Immature natural killer cell (primary cell): Measurements from ENCODE around the gene SHISA9. TPM values are rescaled to one million over a fixed set of nuclear protein-coding genes. Genes with fewer than 3 reads are reported as not detected.

ENCODE experiments used
- DNase-seq, 3 donors: peaks; one replicate each; pipeline ENCODE4 v3.0.0; 2022; ENCODE audit warnings: mixed read lengths in 1 of 3
- H3K27ac Mint-ChIP-seq, 6 donors: one replicate each; pipeline ENCODE4 v1.8.0; 2020; ENCODE audit warnings: mixed read lengths in 6 of 6, mild to moderate bottlenecking in 5 of 6, inconsistent platforms in 4 of 6, moderate library complexity in 3 of 6
- H3K27me3 Mint-ChIP-seq, 3 donors: one replicate each; pipeline ENCODE4 v1.8.0; 2020 to 2021; ENCODE audit warnings: low read depth in 3 of 3, mild to moderate bottlenecking in 3 of 3, mixed read lengths in 3 of 3, moderate library complexity in 3 of 3, inconsistent platforms in 1 of 3
- H3K36me3 Mint-ChIP-seq, 3 donors: one replicate each; pipeline ENCODE4 v1.8.0; 2020; ENCODE audit warnings: mixed read lengths in 3 of 3, inconsistent platforms in 2 of 3, mild to moderate bottlenecking in 2 of 3
- H3K4me1 Mint-ChIP-seq, 2 donors: one replicate each; pipeline ENCODE4 v1.8.0; 2020; ENCODE audit warnings: inconsistent platforms in 2 of 2, mild to moderate bottlenecking in 2 of 2, mixed read lengths in 2 of 2, moderate library complexity in 1 of 2
- H3K4me3 Mint-ChIP-seq, 5 donors: one replicate each; pipeline ENCODE4 v1.8.0; 2020; ENCODE audit warnings: mild to moderate bottlenecking in 5 of 5, mixed read lengths in 5 of 5, inconsistent platforms in 3 of 5, moderate library complexity in 3 of 5
- H3K9me3 Mint-ChIP-seq, 6 donors: one replicate each; pipeline ENCODE4 v1.8.0; 2020; ENCODE audit warnings: mild to moderate bottlenecking in 6 of 6, mixed read lengths in 6 of 6, inconsistent platforms in 4 of 6, moderate library complexity in 3 of 6
- polyA plus RNA-seq, 3 donors: library from polyadenylated mRNA; unstranded; fragments of 300-500 nt; fragmentation: Illumina TruSeq; gene quantifications; one replicate each; pipeline ENCODE4 v1.2.3, GENCODE V29; 2021

The SHISA9 gene
- polyA plus RNA-seq, 3 donors from 2014 or later: not detected

DNA sequence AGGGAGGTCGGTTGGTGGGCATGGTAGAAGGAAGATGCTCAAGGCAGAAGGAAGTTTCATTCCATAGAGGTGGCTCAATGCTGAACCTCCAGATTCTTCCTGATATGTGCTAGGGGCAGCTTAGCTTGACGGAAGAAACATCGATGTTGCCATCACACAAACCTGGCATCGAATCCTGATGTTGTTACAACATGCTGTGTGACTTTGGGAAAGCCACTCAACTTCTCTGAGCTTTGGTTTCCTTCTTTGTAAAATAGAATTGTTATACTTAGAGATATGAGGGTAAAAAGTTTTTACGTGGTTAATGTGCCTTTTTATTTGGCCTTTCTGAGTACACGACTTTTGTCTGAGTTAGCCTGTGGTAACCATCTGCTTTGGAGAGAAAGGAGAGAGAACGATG, 287.9 kb downstream of the SHISA9 start:
- DNase-seq: no peak
- Mint-ChIP-seq H3K36me3 (no peaks in the 10 kb centered on the region), H3K27ac (no peak overlapping the region), H3K4me3 (no peak overlapping the region), H3K27me3 (peaks cover 0 to 3% (median 0%) of the 10 kb centered on the region in 3 donors), H3K4me1 (no peaks in the 10 kb centered on the region), H3K9me3 (peaks cover 0 to 8% (median 0%) of the 10 kb centered on the region in 6 donors)

DNA sequence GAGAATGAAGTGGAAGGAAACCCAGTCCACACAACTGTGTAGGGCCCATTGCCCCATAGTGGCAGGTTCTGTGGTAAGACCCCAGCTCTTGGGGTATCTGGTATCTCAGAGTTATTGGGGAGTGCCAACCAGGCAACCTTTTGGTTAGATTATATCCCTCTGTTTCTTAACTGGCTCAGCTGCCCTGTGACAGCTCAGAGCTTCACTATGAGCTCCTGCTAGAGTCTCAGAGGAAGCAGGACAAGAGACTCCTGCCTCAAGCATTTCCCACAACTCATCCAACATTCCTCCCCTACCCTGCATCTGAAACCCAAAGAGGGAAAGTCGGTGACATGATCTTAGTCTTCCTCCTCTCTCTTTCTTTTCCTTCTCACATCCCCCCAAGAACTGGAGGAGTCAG, 292.3 kb downstream of the SHISA9 start:
- Mint-ChIP-seq H3K27ac (no peak overlapping the region), H3K4me3 (no peak overlapping the region), H3K4me1 (no peaks in the 10 kb centered on the region), H3K9me3 (peaks cover 0 to 8% (median 1%) of the 10 kb centered on the region in 6 donors), H3K27me3 (peaks cover 0 to 4% (median 0%) of the 10 kb centered on the region in 3 donors), H3K36me3 (no peaks in the 10 kb centered on the region)
- no peak for DNase-seq

DNA sequence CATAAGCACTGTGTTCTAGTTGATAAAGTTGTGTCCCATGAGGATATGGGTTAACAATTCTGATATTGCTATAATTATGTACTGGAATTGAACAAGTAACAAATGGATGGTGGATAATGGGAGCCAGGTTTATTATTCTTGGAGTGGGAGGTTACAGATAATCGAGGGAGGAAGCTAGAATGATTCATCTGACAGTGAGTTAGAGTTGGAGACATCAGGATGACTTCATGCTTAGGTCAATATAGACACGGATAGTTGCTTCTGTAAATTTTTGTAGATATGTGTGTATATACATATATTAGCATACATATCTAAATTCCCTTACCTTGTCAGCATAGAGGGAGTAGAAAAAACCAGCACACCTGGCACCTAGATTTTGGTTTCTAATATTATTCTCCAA, 293.4 kb downstream of the SHISA9 start:
- no peak overlapping the region for H3K27ac Mint-ChIP-seq
- H3K9me3 Mint-ChIP-seq: peaks cover 0 to 3% (median 1%) of the 10 kb centered on the region in 6 donors
- H3K36me3 Mint-ChIP-seq: no peaks in the 10 kb centered on the region
- H3K4me1 Mint-ChIP-seq: no peaks in the 10 kb centered on the region
- H3K27me3 Mint-ChIP-seq: peaks cover 0 to 3% (median 0%) of the 10 kb centered on the region in 3 donors
- DNase-seq: no peak
- no peak overlapping the region for H3K4me3 Mint-ChIP-seq

DNA sequence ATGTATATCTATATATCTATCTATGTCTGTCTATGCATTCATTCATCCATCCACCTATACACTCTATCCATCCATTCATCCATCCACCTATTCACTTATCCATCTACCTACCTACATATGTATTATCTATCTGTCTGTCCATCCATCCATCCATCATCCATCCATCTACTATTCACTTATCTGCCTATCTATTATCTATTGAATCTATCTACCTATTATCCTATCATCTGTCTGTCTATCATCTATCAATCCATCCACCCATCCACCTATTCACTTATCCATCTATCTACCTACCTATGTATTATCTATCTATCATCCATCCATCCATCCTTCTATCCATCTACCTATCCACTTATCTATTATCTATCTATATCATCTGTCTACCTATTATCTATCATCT, 302.3 kb downstream of the SHISA9 start:
- H3K36me3 Mint-ChIP-seq: no peaks in the 10 kb centered on the region

DNA sequence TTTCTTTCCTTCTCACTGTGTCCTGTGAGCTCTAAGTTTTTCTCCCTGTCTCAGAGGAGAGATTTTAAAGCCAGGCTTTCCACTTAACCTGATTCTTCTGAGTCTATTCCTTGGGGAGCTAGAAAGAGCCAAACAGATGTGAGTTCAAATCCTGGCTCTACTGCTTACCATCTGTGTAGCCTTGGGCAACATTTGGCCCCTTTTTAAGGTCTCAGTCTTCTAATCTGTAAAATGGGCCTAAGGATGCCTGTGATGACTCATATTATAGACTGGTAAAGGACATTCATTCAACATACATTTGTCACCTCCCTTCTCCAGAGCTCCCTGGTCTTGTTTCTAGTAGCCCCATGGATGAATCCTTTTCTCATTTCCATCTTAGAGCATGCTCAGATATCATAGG, 304.0 kb downstream of the SHISA9 start:
- H3K4me3 Mint-ChIP-seq: no peak overlapping the region

More for the DNA sequence above, 302.3 kb downstream of the SHISA9 start:
- Mint-ChIP-seq H3K4me1 (no peaks in the 10 kb centered on the region), H3K27me3 (peaks cover 0 to 1% (median 0%) of the 10 kb centered on the region in 3 donors), H3K4me3 (no peak overlapping the region), H3K9me3 (peaks cover 0 to 2% (median 0%) of the 10 kb centered on the region in 6 donors), H3K27ac (no peak overlapping the region)
- DNase-seq: no peak

DNA sequence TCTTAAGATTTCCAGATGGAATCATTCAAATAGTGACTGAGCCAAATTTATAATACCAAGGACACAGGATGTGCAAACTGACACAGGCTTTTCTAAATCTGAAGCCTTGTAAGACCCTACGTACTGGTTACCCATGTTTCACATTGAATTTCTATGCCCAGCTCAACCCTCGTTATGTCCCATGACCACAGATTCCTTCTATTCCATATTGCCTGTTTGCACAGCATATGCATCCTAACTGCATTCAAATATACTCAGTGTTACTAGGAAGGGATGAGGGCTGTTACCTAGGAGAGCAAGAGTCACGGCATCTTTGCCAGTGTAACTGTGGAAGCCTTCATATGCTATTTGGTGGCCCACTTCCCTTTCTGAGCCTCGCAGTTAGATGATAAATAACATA, 305.2 kb downstream of the SHISA9 start:
- Mint-ChIP-seq H3K9me3 (peaks cover 0 to 2% (median 0%) of the 10 kb centered on the region in 6 donors), H3K4me1 (no peaks in the 10 kb centered on the region), H3K36me3 (no peaks in the 10 kb centered on the region), H3K4me3 (no peak overlapping the region), H3K27me3 (peaks cover 0 to 1% (median 0%) of the 10 kb centered on the region in 3 donors), H3K27ac (no peak overlapping the region)
- DNase-seq: no peak

More for the DNA sequence above, 304.0 kb downstream of the SHISA9 start:
- Mint-ChIP-seq H3K4me1 (no peaks in the 10 kb centered on the region), H3K36me3 (no peaks in the 10 kb centered on the region), H3K9me3 (peaks cover 0 to 2% (median 0%) of the 10 kb centered on the region in 6 donors), H3K27me3 (peaks cover 0 to 1% (median 0%) of the 10 kb centered on the region in 3 donors), H3K27ac (no peak overlapping the region)
- DNase-seq: no peak

DNA sequence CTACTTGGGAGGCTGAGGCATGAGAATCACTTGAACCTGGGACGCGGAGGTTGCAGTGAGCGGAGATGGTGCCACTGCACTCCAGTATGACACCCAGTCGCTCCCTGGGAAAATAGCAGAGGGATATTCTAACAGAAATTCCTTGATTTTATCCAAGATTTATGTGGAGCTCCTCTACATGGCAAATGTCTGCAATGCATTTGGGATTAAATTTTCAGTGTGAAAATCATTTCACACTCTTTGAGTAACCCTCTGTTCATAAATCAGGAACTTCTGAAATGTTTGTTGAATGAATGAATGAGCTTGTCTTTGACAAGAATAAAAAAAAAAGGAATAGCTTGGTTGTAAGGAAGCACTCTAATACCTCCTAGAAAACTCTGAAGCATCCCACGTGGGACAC, 305.8 kb downstream of the SHISA9 start:
- H3K27me3 Mint-ChIP-seq: peaks cover 0 to 1% (median 0%) of the 10 kb centered on the region in 3 donors
- no peaks in the 10 kb centered on the region for H3K36me3 Mint-ChIP-seq
- peaks cover 0 to 2% (median 0%) of the 10 kb centered on the region in 6 donors for H3K9me3 Mint-ChIP-seq
- no peak overlapping the region for H3K4me3 Mint-ChIP-seq
- DNase-seq: no peak
- no peak overlapping the region for H3K27ac Mint-ChIP-seq
- H3K4me1 Mint-ChIP-seq: no peaks in the 10 kb centered on the region

DNA sequence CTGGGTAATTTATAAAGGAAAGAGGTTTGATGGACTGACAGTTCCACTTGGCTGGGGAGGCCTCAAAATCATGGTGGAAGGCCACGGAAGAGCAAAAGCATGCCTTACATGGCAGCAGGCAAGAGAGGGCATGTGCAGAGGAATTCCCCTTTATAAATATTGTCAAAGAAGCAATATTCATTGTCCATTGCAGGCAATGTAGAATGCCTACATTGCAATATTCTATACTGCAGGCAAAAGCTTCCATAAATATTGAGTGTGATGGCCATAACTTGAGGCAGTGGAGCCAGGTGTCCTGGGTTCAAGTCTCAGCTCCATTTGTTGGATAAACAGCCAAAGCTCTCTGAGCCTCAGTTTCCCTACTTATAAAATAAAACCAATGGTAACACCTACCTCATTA, 322.3 kb downstream of the SHISA9 start:
- Mint-ChIP-seq H3K36me3 (no peaks in the 10 kb centered on the region), H3K4me1 (no peaks in the 10 kb centered on the region), H3K27me3 (no peaks in the 10 kb centered on the region), H3K4me3 (no peak overlapping the region), H3K9me3 (peaks cover 0 to 15% (median 4%) of the 10 kb centered on the region in 6 donors), H3K27ac (no peak overlapping the region)
- no peak for DNase-seq

DNA sequence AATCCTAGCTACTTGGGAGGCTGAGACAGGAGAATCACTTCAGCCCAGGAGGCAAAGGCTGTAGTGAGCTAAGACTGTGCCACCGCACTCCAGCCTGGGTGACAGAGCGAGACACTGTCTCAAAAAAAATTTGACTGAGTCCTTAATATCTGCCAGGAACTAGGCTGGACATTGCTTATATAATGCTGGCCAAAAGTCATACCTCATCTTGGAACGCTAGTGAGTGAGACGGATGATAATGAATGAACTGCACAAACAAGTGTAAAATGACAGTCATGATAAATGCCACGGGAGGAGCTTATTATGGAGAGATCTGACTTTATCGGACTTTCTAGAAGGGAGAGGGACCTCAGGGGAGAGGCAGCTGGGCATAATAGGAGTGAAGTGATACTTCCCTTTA, 327.6 kb downstream of the SHISA9 start:
- no peak for DNase-seq
- Mint-ChIP-seq H3K4me1 (no peaks in the 10 kb centered on the region), H3K27me3 (peaks cover 0 to 2% (median 0%) of the 10 kb centered on the region in 3 donors), H3K9me3 (peaks cover 3 to 12% (median 5%) of the 10 kb centered on the region in 6 donors), H3K4me3 (no peak overlapping the region), H3K27ac (no peak overlapping the region), H3K36me3 (no peaks in the 10 kb centered on the region)

DNA sequence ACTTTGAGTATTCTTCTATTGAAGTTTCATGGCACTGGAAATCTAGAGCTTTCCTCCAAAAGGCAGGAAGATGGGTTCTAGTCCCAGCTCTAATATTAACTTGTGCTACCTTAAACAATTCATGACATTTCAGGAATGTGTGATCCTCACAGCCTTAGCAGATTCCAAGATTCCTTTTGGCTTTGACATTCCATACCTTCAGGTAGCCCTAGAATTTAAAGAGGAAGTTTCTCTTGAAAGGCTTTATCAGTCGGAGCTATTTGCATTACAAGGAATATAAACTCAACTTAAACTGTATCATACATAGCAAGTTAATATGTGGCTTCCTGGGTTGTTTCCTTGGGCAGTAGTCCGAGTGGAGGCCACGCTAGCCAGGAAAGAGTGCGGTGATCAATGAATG, 330.0 kb downstream of the SHISA9 start:
- peaks cover 3 to 18% (median 5%) of the 10 kb centered on the region in 6 donors for H3K9me3 Mint-ChIP-seq
- H3K27ac Mint-ChIP-seq: no peak overlapping the region
- H3K4me1 Mint-ChIP-seq: no peaks in the 10 kb centered on the region
- DNase-seq: no peak
- peaks cover 0 to 2% (median 0%) of the 10 kb centered on the region in 3 donors for H3K27me3 Mint-ChIP-seq
- H3K36me3 Mint-ChIP-seq: no peaks in the 10 kb centered on the region
- H3K4me3 Mint-ChIP-seq: no peak overlapping the region

DNA sequence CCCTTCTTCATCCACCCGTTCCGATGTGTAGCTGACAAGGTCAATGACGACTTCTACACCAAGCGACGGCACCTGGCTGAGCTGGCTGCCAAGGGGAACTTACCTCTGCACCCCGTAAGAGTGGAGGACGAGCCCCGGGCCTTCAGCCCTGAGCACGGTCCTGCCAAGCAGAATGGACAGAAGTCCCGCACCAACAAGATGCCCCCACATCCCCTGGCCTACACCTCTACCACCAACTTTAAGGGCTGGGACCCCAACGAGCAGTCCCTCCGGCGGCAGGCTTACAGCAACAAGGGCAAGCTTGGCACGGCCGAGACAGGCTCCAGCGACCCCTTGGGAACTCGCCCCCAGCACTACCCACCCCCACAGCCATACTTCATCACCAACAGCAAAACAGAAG, 333.6 kb downstream of the SHISA9 start:
- Mint-ChIP-seq H3K4me3 (no peak overlapping the region), H3K36me3 (no peaks in the 10 kb centered on the region), H3K27me3 (peaks cover 0 to 5% (median 0%) of the 10 kb centered on the region in 3 donors), H3K9me3 (peaks cover 0 to 21% (median 5%) of the 10 kb centered on the region in 6 donors), H3K4me1 (no peaks in the 10 kb centered on the region), H3K27ac (no peak overlapping the region)
- DNase-seq: no peak

DNA sequence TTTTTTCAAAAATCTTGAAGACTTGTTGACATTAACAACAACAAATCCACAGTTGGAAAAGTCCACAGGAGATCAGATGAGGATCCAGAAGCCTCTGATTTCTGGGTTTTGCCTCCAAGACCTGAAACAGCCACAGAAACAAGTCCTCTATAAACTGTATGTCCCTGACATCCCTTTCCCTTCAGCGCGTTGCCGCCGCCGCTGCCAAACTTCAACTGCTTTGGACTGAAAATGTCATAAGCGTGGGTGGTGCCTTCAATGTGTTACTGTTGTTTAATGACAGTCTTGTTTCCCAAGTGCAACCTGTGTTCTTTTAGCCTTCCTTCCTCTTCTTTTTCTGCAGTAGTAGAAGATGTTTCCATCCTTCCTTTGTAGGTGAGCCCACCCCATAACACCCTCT, 334.9 kb downstream of the SHISA9 start:
- no peaks in the 10 kb centered on the region for H3K4me1 Mint-ChIP-seq
- H3K27ac Mint-ChIP-seq: no peak overlapping the region
- peaks cover 0 to 24% (median 7%) of the 10 kb centered on the region in 6 donors for H3K9me3 Mint-ChIP-seq
- H3K27me3 Mint-ChIP-seq: peaks cover 0 to 6% (median 0%) of the 10 kb centered on the region in 3 donors
- H3K4me3 Mint-ChIP-seq: no peak overlapping the region
- no peaks in the 10 kb centered on the region for H3K36me3 Mint-ChIP-seq
- no peak for DNase-seq

DNA sequence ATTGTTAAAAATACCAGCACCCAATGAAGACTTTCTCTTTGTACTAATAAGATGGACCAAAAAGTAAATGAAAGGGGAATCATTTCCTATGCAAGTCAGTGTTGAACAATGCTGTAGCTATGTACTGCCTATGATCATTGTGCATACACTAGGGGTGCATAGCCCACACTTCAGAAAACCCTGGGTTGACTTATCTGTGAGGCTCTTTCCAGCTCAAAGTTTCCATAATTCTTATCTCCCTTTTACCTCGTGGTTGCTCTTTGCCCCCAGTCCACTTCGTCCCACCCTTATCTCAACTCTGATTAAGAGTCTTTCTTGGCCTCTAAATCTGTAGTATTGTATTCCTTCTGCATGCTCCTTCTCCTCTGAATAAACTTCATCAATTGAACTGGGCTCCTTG, 336.8 kb downstream of the SHISA9 start:
- Mint-ChIP-seq H3K9me3 (peaks cover 0 to 20% (median 7%) of the 10 kb centered on the region in 6 donors), H3K27ac (no peak overlapping the region), H3K36me3 (no peaks in the 10 kb centered on the region), H3K4me3 (no peak overlapping the region), H3K4me1 (no peaks in the 10 kb centered on the region), H3K27me3 (peaks cover 0 to 4% (median 0%) of the 10 kb centered on the region in 3 donors)
- DNase-seq: no peak

DNA sequence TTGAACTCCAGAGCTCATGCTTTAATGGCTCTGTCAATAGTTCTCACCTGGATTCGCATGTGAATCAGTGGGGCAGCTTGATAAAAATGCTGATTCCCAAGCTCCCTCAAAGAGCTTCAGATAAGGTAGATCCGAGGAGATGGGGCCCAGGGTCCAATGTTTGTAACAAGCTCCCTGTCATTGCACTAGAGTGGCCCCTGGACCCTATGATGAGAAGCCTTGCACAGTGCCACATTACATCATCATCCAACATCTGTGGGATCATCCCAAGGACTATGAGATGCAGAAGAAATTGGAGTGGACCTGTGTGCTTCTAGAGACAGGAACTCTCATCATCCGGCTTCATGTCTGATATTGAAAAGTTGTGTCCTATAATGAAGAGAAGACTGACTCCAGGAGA, 340.8 kb downstream of the SHISA9 start:
- Mint-ChIP-seq H3K4me3 (no peak overlapping the region), H3K27me3 (peaks cover 0 to 1% (median 1%) of the 10 kb centered on the region in 3 donors), H3K36me3 (no peaks in the 10 kb centered on the region), H3K4me1 (no peaks in the 10 kb centered on the region), H3K9me3 (peaks cover 0 to 7% (median 5%) of the 10 kb centered on the region in 6 donors), H3K27ac (no peak overlapping the region)
- DNase-seq: no peak

DNA sequence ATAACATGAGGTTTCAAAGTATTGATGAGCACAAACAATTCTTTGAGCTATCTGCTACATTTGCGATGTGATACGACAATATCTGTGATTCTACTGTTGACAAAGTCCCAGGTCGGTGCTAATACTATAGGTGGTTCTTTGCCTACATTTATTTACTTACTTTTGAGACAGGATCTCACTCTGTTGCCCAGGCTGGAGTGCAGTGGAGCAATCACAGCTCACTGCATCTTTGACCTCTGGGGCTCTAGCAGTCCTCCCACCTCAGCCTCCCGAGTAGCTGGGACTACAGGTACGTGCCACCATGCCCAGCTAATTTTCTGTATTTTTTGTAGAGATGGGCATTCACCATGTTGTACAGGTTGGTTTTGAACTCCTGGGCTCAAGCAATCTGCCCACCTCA, 343.4 kb downstream of the SHISA9 start:
- H3K4me1 Mint-ChIP-seq: no peaks in the 10 kb centered on the region
- peaks cover 0 to 6% (median 4%) of the 10 kb centered on the region in 6 donors for H3K9me3 Mint-ChIP-seq
- H3K27me3 Mint-ChIP-seq: peaks cover 0 to 3% (median 1%) of the 10 kb centered on the region in 3 donors
- H3K36me3 Mint-ChIP-seq: no peaks in the 10 kb centered on the region
- H3K27ac Mint-ChIP-seq: no peak overlapping the region
- no peak for DNase-seq
- H3K4me3 Mint-ChIP-seq: no peak overlapping the region
